Sigmoid colon (tissue), 7 donors: ENCODE data around the gene CDK11B. TPM values are rescaled to one million over a fixed set of nuclear protein-coding genes. Genes with fewer than 3 reads are reported as not detected.
A peak's percentile ranks its signal among the peaks of the same experiment; 100 is the strongest.

Experiments
- DNase-seq: peaks from one replicate; pipeline ENCODE4 v3.0.0-alpha.2; 2019
- H3K27ac ChIP-seq, 4 donors: fragments of 200-600 bp; sonication (generic); one replicate each; pipeline ENCODE4 v1.5.1; 2016 to 2019; ENCODE audit warnings: mild to moderate bottlenecking in 1 of 4
- H3K27me3 ChIP-seq, 3 donors: fragments of 200-600 bp; sonication (generic); one replicate each; pipeline ENCODE4 v1.5.1; 2019; ENCODE audit warnings: mild to moderate bottlenecking in 1 of 3
- H3K36me3 ChIP-seq, 4 donors: fragments of 200-600 bp; sonication (generic); one replicate each; pipeline ENCODE4 v1.5.1; 2016 to 2019
- H3K4me1 ChIP-seq, 4 donors: fragments of 200-600 bp; sonication (generic); one replicate each; pipeline ENCODE4 v1.5.1; 2017 to 2019
- H3K4me3 ChIP-seq, 4 donors: fragments of 200-600 bp; sonication (generic); one replicate each; pipeline ENCODE4 v1.5.1; 2017 to 2019; ENCODE audit warnings: mild to moderate bottlenecking in 2 of 4, moderate library complexity in 1 of 4
- H3K9me3 ChIP-seq, 4 donors: fragments of 200-600 bp in 3 of 4; sonication (generic) in 3 of 4; one replicate each; pipeline versions ENCODE4 v1.5.1 to v1.6.1; 2013 to 2019
- EP300 ChIP-seq, 4 donors: sonication (generic); formaldehyde crosslinking; IDR thresholded peaks; one replicate each; pipeline ENCODE4 v1.6.1; 2017; ENCODE audit warnings: antibody characterized with exemption in 4 of 4
- POLR2A ChIP-seq, 2 donors: fragments of 450-650 bp; IDR thresholded peaks; one replicate each; pipeline ENCODE4 v1.6.1; 2016; ENCODE audit warnings: antibody characterized with exemption in 2 of 2, mild to moderate bottlenecking in 2 of 2, moderate library complexity in 2 of 2
- POLR2AphosphoS5 ChIP-seq, 4 donors: sonication (generic); formaldehyde crosslinking; IDR thresholded peaks; one replicate each; pipeline ENCODE4 v1.6.1; 2017; ENCODE audit warnings: antibody characterized with exemption in 4 of 4
- WGBS, 2 donors: extraction: QIAGEN DNeasy Blood & Tissue Kit; methylation state at CpG; one replicate each; pipeline ENCODE4 v1.1.7; 2013; 5-methylcytosine and 5-hydroxymethylcytosine counted together
- intact Hi-C: fragments of 100-400 bp; cut with DNase I; formaldehyde crosslinking; loops from one replicate; pipeline ENCODE4 v1.15.1; 2023
- polyA plus RNA-seq, 3 donors: library from polyadenylated mRNA; stranded (reverse); fragments of 200-250 nt; gene quantifications; one replicate each; pipeline ENCODE4 v1.2.3, GENCODE V29; 2013
- total RNA-seq, 4 donors: library from RNA; depleted of rRNA; stranded (reverse); fragments of >200 nt; gene quantifications; one replicate each; pipeline ENCODE4 v1.1.0, GENCODE V29; 2016
- TF ChIP-seq, protein P1 (sequence below), 4 experiments: fragments of 450-650 bp in 3 of 4; fragments of 200-600 bp in 1 of 4; IDR thresholded peaks; one replicate each; pipeline ENCODE4 v1.5.1; 2016 to 2019; ENCODE audit warnings: antibody characterized with exemption in 4 of 4, mild to moderate bottlenecking in 3 of 4, moderate library complexity in 2 of 4
- donor health status: healthy with polysubstance abuse.
- donor health status: Bipolar disorder and iron deficiency.
- donor health status: healthy.

The CDK11B gene
- total and polyA plus RNA-seq, 7 donors: 23.9 to 51.0 (median 30.5) TPM

DNA sequence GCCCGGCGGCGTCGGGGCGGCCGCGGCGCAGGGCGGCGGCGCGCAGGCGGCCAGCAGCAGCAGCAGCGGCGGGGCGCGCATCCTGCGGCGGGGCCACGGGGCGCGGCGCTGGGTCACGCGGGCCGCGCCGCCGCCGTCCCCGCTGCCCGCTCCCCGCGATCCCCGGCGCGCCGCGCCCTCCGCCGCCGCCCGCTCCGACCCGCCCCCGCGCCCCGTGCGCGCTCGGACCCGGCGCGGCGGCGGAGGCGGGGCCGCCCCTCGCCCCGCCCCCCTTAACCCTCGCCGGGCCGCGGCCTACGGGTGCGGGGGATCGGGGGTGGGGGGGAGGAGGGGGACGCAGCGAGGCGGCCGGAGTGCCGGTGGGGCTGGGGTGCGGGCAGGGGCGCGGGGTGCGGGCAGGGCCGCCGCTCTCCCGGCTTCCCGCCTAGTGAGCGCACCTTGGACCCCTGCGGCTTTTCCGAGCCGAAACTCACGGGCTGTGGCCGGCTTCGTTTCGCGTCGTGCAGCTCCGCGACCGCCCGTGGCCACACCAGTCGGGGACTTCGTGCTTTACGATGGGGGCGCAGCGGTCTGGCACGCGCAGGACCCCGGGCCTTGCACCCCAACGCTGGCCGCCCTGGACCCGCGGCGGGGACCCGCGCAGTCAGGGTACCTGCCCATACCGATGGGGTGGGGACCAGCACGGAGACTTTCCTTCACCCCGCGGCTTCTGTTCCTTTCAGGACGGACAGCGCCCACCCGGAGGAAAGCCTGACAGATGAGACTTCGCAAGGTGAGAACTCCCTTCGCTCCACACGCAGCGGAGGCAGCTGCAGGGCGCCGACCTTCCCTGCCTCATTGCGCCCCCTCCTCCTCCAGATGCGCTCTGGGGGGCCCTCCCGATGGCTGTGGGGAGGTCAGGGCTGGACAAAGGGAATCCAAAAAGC, 58.6 kb downstream of the CDK11B start, which contains the start of gene FNDC10:
FNDC10 (minus strand) TSS at position 201 of the 926 bp plus-strand sequence; CDS start at position 81, 120 bp downstream.
- DNase-seq: no peak
- Histone ChIP-seq H3K4me1 (peaks cover 0 to 19% (median 14%) of the 10 kb centered on the region in 4 donors), H3K27me3 (peaks cover 31 to 85% (median 55%) of the 10 kb centered on the region in 3 donors), H3K4me3 (peak within 1 kb of the TSS in 3 of 4 donors; percentile 29 to 50 (median 42)), H3K9me3 (no peaks in the 10 kb centered on the region), H3K36me3 (no peaks in the 10 kb centered on the region), H3K27ac (no peak within 1 kb of the TSS)
- WGBS, 2 donors: 3 to 5% methylated on average over 125 of the region's 125 CpGs
- TF ChIP-seq, protein P1, sequence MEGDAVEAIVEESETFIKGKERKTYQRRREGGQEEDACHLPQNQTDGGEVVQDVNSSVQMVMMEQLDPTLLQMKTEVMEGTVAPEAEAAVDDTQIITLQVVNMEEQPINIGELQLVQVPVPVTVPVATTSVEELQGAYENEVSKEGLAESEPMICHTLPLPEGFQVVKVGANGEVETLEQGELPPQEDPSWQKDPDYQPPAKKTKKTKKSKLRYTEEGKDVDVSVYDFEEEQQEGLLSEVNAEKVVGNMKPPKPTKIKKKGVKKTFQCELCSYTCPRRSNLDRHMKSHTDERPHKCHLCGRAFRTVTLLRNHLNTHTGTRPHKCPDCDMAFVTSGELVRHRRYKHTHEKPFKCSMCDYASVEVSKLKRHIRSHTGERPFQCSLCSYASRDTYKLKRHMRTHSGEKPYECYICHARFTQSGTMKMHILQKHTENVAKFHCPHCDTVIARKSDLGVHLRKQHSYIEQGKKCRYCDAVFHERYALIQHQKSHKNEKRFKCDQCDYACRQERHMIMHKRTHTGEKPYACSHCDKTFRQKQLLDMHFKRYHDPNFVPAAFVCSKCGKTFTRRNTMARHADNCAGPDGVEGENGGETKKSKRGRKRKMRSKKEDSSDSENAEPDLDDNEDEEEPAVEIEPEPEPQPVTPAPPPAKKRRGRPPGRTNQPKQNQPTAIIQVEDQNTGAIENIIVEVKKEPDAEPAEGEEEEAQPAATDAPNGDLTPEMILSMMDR (IDR thresholded peaks at IDR 0.05): no peak
- TF ChIP-seq EP300 (IDR thresholded peaks at IDR 0.05) (no peak), POLR2A (IDR thresholded peaks at IDR 0.05) (no peak), POLR2AphosphoS5 (IDR thresholded peaks at IDR 0.05) (no peak)
- intact Hi-C loops: no loop called here

DNA sequence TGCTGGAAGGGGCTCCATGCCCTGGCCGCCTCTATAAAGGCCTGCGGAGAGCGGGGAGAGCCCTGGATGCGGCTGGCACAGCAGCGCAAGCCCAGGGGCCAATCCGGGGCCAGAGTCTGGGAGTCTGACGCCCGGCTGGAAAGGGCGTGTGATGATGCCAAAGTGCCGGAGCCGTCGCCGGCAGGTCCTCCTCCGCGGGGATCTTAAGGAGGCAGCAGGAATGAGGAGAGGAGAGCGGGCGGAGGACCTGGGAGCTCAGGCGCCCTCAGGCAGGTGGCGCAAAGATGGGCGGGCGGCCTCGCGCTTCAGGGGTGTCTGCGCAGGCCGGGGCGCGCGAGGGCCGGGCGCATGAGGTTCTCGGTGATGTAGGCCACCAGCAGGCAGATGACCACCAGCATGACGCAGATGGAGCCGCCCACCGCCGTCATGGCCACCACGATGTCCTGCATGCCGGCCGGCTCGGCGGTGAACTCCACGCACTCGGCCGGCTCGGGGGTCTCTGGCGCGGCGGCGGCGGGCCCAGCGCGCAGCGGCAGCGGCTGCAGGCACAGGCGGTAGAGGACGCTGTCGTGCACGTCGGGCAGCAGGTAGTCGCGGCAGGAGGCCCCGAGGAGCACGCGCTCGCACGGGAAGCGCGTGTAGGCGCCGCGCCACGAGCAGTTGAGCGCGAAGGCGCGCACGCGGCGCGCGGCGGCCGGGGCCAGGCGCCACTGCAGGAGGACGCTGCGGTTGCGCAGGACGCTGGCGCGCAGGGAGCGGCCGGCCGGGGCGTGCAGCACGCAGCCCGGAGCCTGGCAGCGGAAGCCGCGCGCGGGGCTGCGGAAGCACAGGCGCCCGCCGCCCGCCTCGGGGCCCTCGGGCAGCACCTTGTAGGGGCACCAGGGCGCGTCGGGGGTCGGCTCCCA, 59.5 kb downstream of the CDK11B start:
- intact Hi-C loops: no loop called here
- peaks cover 0 to 19% (median 14%) of the 10 kb centered on the region in 4 donors for H3K4me1 ChIP-seq
- peaks cover 31 to 76% (median 49%) of the 10 kb centered on the region in 3 donors for H3K27me3 ChIP-seq
- DNase-seq: no peak
- no peaks in the 10 kb centered on the region for H3K9me3 ChIP-seq
- no peaks in the 10 kb centered on the region for H3K36me3 ChIP-seq
- H3K27ac ChIP-seq: no peak overlapping the region
- no peak for TF ChIP-seq POLR2AphosphoS5 (IDR thresholded peaks at IDR 0.05)
- no peak for TF ChIP-seq EP300 (IDR thresholded peaks at IDR 0.05)
- H3K4me3 ChIP-seq: peak overlapping the region in 2 of 4 donors; percentile 23 to 39
- 7 to 11% methylated on average over 111 of the region's 111 CpGs for WGBS, 2 donors

DNA sequence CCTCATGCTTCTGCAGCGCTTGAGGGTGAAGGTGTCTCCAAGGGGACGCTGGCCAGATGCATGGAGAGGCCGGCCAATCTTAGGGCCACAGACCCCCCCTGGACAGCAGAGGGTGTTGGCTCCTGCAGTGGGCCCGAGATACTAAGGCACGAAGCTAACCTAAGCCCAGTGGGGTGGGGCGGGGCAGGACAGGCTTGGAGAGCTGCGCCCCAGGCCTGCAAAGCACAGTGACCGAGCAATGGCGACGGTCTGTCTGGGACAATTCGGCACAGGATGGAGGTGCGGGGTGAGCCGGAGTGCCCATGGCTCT, 60.1 kb downstream of the CDK11B start:
- Histone ChIP-seq H3K4me3 (no peak overlapping the region), H3K4me1 (peaks cover 0 to 19% (median 14%) of the 10 kb centered on the region in 4 donors), H3K9me3 (no peaks in the 10 kb centered on the region), H3K27me3 (peaks cover 31 to 70% (median 49%) of the 10 kb centered on the region in 3 donors), H3K36me3 (no peaks in the 10 kb centered on the region), H3K27ac (no peak overlapping the region)
- WGBS, 2 donors: 78 to 88% methylated on average over 13 of the region's 13 CpGs
- intact Hi-C loops: no loop called here
- TF ChIP-seq POLR2A (IDR thresholded peaks at IDR 0.05): no peak
- TF ChIP-seq, protein P1 (IDR thresholded peaks at IDR 0.05): no peak
- no peak for TF ChIP-seq EP300 (IDR thresholded peaks at IDR 0.05)
- no peak for TF ChIP-seq POLR2AphosphoS5 (IDR thresholded peaks at IDR 0.05)
- DNase-seq: no peak

DNA sequence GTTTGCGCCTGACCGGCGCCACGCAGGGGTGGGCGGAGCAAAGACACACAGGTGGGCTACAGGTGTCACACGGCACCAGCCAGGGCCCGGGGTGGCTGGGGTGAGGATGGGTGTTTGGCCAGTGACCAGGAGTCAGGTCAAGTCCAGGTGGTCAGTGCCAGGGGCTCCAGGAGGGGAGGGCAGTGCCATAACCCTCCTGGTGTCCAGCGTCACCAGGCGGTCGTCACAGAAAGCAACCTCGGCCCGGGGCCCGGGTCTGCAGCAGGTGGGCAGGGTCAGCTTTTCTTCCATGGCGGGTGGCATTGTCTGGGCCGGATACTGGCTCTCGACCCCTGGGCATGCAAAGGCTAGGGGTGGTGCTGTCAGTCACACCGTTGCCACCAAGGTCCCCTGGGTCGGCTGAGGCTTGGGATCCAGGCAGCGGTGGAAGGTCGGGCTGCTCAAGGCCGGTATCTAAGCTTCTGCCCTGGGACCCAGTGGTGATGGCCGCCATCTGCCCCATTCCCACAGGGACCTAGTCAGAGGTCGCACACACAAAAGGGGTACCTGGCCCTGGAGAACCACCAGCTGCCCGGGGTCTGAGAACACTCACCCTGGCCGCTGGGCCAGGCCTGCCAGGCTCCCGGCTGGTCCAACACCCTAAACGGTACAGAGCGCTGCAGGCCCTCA, 60.6 kb downstream of the CDK11B start:
- Histone ChIP-seq H3K4me1 (peaks cover 0 to 19% (median 14%) of the 10 kb centered on the region in 4 donors), H3K9me3 (no peaks in the 10 kb centered on the region), H3K36me3 (no peaks in the 10 kb centered on the region), H3K27me3 (peaks cover 31 to 65% (median 49%) of the 10 kb centered on the region in 3 donors), H3K4me3 (no peak overlapping the region), H3K27ac (no peak overlapping the region)
- TF ChIP-seq EP300 (IDR thresholded peaks at IDR 0.05) (no peak), POLR2A (IDR thresholded peaks at IDR 0.05) (no peak), POLR2AphosphoS5 (IDR thresholded peaks at IDR 0.05) (no peak)
- TF ChIP-seq, protein P1 (IDR thresholded peaks at IDR 0.05): no peak
- 83 to 89% methylated on average over 28 of the region's 28 CpGs for WGBS, 2 donors
- intact Hi-C loops: no loop called here
- DNase-seq: peak; percentile 64
